ENCODE measurements around the gene FRG2. TPM values are rescaled to one million over a fixed set of nuclear protein-coding genes. Genes with fewer than 3 reads are reported as not detected.

The FRG2 gene
- total and polyA plus RNA-seq, 2 of the 13 experiments (the other 11 are each of a cell fraction or from before 2014, with no cell fraction given) = not detected

DNA sequence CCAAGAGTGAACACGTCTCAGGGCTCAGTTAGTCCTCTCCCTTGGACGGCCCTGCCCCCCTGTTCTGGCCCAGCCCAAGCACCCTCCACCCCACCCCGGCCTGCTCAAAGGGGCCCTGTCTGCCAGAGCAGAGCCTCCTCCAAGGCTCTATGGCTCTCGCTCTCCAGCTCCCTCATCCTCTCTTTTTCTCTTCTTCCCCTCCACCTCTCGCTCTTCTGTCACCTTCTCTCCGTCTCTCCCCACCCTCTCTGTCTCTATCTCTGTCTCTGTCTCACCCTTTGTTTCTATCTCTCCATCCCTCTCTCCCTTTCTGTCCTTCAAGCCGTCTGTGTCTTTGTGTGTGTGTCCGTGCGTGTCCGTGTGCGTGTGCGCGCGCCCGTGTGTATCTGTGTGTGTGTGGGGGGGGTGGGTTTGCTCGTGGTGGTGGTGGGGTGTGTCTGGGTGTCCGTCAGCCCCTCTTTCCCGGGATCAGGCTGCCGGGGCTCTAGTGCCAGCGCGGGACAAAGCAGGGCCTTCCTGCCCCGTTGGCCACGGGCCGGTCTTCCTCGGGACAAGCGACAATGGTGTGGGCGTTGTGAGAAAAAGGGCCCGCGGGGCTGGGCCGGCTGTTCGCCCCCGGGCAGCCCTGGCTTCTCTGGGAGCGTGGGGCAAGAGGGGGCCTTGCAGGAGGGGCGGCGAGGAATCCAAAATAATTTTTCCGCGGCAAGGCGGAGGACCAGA lies 8.7 kb downstream of the FRG2 start:
- intact Hi-C loops (cut with micrococcal nuclease; ENCODE audit: unreplicated experiment) = no loop called here

More for the DNA sequence above, 8.7 kb downstream of the FRG2 start:
- Histone ChIP-seq H2AFZ (ENCODE audit: low read length) (no peak overlapping the region), H3K27ac (ENCODE audit: extremely low read length, insufficient read depth, low read length) (no peak overlapping the region), H3K4me1 (ENCODE audit: insufficient read depth, low read length) (no peaks in the 10 kb centered on the region), H3K9ac (ENCODE audit: insufficient read depth, low read depth, low read length) (no peak overlapping the region), H3K4me3 (replicated peaks in 1 of 3; ENCODE audit: insufficient read depth in 1 of 3, low read depth in 2 of 3, low read length in 3 of 3) (no peak overlapping the region), H3K27me3 (ENCODE audit: control insufficient read depth in 1 of 2, insufficient read depth in 2 of 2, low read length in 2 of 2) (peaks cover 4 to 26% of the 10 kb centered on the region in 2 experiments; a peak in 3 of 5 replicates), H3K9me3 (ENCODE audit: low read length) (no peaks in the 10 kb centered on the region), H3K36me3 (replicated peaks in 1 of 2; ENCODE audit: control insufficient read depth in 1 of 2, insufficient read depth in 2 of 2, low read length in 2 of 2) (no peaks in the 10 kb centered on the region), H3K79me2 (ENCODE audit: insufficient read depth, low read length) (no peaks in the 10 kb centered on the region), H3K4me2 (ENCODE audit: low read depth, low read length) (no peak overlapping the region), H4K20me1 (ENCODE audit: insufficient read depth, low read length) (no peaks in the 10 kb centered on the region)
- in situ Hi-C loops (cut with HindIII; ENCODE audit: extremely low pct_ligation_motif_present, low pct_unique_long_range_greater_than_20kb) = no loop called here
- 46% methylated on average over 28 of the region's 38 CpGs for WGBS (ENCODE audit: low lambda C conversion rate)
- TF ChIP-seq RAD51 (IDR thresholded peaks at IDR 0.05; ENCODE audit: borderline replicate concordance) (no peak), ATF2 (CRISPR knock-in tag; IDR thresholded peaks at IDR 0.05) (no peak), NFYB (CRISPR knock-in tag; IDR thresholded peaks at IDR 0.05) (no peak), ZNF362 (CRISPR knock-in tag; IDR thresholded peaks at IDR 0.05; ENCODE audit: borderline replicate concordance) (no peak), ISX (CRISPR knock-in tag; conservative IDR thresholded peaks at IDR 0.05) (no peak), ZNF563 (CRISPR knock-in tag; IDR thresholded peaks at IDR 0.05) (no peak), ZNF333 (CRISPR knock-in tag; IDR thresholded peaks at IDR 0.05; ENCODE audit: borderline replicate concordance) (no peak), PAF1 (CRISPR knock-in tag; IDR thresholded peaks at IDR 0.05) (no peak), NONO (IDR thresholded peaks at IDR 0.05) (no peak), NONO (CRISPR knock-in tag; conservative IDR thresholded peaks at IDR 0.05) (no peak), DR1 (CRISPR knock-in tag; IDR thresholded peaks at IDR 0.05) (no peak), PHF20 (CRISPR knock-in tag; IDR thresholded peaks at IDR 0.05) (no peak), ZNF34 (CRISPR knock-in tag; IDR thresholded peaks at IDR 0.05; ENCODE audit: borderline replicate concordance) (no peak), REXO4 (CRISPR knock-in tag; IDR thresholded peaks at IDR 0.05; ENCODE audit: borderline replicate concordance) (no peak), ZNF501 (CRISPR knock-in tag; IDR thresholded peaks at IDR 0.05) (no peak), ZBTB7A (CRISPR knock-in tag; IDR thresholded peaks at IDR 0.05) (no peak), GATA4 (IDR thresholded peaks at IDR 0.05; ENCODE audit: borderline replicate concordance, low read depth) (no peak), CBFB (CRISPR knock-in tag; IDR thresholded peaks at IDR 0.05) (no peak), ZNF160 (CRISPR knock-in tag; IDR thresholded peaks at IDR 0.05) (no peak), ZNF879 (CRISPR knock-in tag; IDR thresholded peaks at IDR 0.05) (no peak)
- TF ChIP-seq, protein P1, sequence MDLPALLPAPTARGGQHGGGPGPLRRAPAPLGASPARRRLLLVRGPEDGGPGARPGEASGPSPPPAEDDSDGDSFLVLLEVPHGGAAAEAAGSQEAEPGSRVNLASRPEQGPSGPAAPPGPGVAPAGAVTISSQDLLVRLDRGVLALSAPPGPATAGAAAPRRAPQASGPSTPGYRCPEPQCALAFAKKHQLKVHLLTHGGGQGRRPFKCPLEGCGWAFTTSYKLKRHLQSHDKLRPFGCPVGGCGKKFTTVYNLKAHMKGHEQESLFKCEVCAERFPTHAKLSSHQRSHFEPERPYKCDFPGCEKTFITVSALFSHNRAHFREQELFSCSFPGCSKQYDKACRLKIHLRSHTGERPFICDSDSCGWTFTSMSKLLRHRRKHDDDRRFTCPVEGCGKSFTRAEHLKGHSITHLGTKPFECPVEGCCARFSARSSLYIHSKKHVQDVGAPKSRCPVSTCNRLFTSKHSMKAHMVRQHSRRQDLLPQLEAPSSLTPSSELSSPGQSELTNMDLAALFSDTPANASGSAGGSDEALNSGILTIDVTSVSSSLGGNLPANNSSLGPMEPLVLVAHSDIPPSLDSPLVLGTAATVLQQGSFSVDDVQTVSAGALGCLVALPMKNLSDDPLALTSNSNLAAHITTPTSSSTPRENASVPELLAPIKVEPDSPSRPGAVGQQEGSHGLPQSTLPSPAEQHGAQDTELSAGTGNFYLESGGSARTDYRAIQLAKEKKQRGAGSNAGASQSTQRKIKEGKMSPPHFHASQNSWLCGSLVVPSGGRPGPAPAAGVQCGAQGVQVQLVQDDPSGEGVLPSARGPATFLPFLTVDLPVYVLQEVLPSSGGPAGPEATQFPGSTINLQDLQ (CRISPR knock-in tag; IDR thresholded peaks at IDR 0.05) = no peak
- BruUV-seq (replicated peaks) = no TSS peak
- ATAC-seq (no peak), FAIRE-seq (no peak), DNase-seq (ENCODE audit: low spot score) (no peak)
- CTCF ChIA-PET (ENCODE audit: low intra/inter-chr PET ratio, low total read pairs) = no interaction called here
- POLR2A ChIA-PET = no interaction called here

Data from HepG2 (cell line).